HG03575 (cell line): ENCODE measurements around the gene PIK3CG.
"Not testable (repeated sequence)": the region's sequence is repeated elsewhere in the genome, so short reads cannot be mapped to it uniquely, and the experiment has no call there.

ENCODE experiments used
- ATAC-seq: cut with Tn5 transposase; IDR thresholded peaks from one replicate; pipeline ENCODE4 v1.9.1; 2021; ENCODE audit not compliant: unreplicated experiment, insufficient number of reproducible peaks, low FRiP score; ENCODE audit errors: extremely low read depth

PIK3CG gene

GRCh38 chr7:106865130-106866041 is at the start of gene PIK3CG:
TSS of gene PIK3CG (plus strand) at chr7:106865282. CDS start at chr7:106867562, 2,280 bp downstream.
- peak; percentile 37 for ATAC-seq

DNA sequence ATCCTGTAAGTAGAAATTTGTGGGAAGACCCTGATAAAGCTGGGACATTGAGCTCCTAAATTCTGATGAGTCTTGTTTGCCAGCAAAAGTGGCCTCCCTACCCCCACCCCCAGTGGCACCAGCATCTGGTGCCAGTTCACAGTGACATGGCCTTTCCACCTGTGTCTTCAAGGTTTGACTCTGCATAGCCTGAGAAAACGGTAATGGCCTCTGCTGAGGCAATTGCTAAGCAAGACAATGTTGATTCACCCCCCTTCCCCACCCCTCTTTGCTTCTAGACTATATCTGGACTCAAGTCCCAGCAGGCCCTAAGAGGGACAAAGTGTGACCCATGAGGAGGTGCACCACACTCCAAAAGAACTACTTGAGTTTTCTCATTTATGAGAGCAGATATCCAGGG is 48.0 kb upstream of the PIK3CG start:
- ATAC-seq, result no peak

GRCh38 chr7:106818736-106819135 is 46.3 kb upstream of the PIK3CG start:
- no peak for ATAC-seq

- no peak for ATAC-seq
Measured at GRCh38 chr7:106819546-106819945, 45.5 kb upstream of the PIK3CG start.

DNA sequence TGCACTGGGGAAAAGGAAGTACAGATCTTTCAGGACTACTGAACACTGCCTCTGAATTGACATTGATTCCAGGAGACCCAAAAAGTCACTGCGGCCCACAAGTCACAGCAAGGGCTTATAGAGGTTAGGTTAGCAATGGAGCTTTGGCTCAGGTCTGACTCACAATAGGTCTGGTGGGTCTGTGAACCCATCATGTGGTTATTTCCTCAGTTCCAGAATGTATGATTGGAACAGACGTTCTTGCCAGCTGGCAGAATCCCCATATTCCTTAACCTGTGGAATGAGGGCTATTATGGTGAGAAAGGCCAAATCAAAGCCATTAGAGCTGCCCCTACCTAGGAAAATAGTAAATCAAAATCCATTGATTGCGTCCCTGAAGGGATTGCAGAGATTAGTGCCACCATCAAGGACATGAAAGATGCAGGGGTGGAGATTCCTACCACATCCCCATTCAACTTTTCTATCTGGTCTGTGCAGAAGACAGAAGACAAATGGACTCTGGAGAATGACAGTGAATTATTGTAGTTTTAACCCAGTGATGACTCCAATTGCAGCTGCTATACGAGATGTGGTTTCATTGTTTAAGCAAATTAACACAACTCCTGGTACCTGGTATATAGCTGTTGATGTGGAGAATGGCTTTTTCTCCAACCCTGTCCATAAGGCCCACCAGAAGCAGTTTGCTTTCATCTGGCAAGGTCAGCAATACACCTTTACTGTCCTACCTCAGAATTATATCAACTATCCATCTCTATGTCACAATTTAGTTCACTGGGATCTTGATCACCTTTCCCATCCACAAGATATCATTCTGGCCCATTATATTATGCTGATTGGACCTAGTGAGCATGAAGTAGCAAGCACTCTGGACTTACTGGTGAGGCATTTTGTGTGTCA is 44.5 kb upstream of the PIK3CG start:
- ATAC-seq, result no peak

DNA sequence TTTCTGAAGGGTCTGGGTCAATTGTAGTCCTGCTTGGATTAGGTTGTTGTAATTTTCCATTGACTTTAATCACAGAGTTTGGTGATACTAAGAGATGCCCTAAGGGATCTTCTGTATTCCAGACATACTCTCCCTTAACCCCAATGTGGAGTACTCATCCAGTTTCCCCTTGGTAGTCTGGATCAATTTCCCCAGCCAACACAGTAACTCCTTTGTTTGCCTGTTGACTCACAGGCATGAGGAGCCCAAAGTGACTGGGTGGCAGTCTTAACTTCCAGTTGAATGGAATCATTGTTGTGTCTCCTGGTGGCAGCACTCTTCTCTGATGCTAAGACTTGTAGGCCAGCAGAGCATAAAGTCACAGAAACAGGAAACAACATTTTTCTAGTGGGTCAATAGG is 41.5 kb upstream of the PIK3CG start:
- no peak for ATAC-seq

- no peak for ATAC-seq
Measured at GRCh38 chr7:106824458-106824857, 40.6 kb upstream of the PIK3CG start.

GRCh38 chr7:106827626-106828025 is 37.5 kb upstream of the PIK3CG start:
- ATAC-seq, result no peak

DNA sequence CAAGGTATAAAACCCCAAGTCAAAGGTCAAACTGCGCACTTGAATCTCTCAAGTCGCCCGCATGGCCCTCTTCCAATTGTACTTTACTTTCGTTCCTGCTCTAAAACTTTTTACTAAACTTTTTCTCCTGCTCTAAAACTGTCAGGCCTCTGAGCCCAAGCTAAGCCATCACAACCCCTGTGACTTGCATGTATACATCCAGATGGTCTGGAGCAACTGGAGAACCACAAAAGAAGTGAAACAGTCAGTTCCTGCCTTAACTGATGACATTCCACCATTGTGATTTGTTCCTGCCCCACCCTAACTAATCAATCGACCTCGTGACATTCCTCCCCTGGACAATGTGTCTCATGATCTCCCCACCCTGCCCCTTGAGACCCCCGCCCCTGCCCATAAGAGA is 35.6 kb upstream of the PIK3CG start:
- ATAC-seq, result no peak

DNA sequence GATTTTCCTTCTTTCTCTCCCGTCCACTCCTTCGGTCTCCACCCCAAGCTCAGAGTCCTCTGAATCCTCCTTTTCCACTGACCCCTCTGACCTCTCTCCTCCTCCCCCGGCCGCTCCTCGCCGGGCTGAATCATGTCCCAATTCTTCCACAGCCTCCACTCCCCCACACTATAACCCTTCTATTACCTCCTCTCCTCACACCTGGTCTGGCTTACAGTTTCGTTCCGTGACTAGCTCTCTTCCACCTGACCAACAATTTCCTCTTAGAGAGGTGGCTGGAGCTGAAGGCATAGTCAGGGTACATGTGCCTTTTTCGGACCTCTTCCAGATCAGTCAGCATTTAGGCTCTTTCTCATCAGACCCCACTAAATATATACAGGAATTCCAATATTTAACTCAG is 34.2 kb upstream of the PIK3CG start:
- not testable (repeated sequence) for ATAC-seq

DNA sequence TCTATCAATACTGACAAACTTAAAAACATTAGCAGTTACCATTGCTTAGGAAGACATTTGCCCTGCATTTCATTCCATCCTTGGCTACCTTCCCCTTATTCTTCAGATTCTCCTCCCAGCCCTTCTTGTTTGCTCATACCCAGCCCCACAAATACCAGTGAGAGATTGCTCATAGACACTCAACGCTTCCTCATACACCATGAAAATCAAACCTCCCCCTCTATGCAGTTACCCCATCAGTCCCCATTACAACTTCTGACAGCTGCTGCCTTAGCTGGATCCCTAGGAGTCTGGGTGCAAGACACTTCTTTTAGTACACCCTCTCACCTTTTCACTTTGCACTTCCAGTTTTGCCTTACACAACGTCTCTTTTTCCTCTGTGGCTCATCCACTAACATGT is 28.3 kb upstream of the PIK3CG start:
- ATAC-seq, result no peak

DNA sequence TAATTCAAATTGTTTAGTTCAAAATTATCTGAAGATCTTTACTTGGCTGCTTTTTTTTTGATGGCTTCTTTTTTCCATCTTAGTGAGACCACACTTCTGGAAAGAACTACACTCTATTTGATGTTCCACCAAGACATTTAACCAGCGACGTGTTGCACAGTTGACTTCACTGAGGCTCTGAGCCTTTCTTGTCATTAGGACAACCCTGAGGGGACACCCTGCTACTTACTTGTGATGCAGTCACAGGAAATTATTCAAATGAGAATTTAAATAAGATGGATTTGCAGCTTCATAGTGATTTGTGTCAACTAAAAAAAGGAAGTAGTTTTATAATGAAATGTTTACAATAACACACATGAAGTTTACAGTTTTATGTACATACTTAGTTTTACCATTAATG is 25.6 kb upstream of the PIK3CG start:
- no peak for ATAC-seq

DNA sequence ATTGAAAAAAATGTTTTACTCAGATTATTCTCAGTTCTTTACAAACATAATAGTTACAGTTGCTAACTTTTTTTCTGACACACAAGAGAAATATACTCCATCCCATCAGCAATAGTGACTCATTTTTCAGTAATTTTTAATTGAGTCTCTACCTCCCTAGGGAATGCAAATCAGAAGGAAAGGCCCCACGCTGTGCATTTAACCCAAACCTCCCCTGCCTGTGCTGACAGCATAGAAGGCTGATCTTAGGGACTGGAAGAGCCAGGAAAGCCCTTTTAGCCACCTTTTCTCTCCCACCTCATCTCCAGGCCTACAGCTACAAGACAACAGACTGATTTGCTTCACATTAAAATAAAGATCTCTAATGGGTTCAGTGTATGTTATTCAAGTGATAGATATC is 24.7 kb upstream of the PIK3CG start:
- no peak for ATAC-seq

GRCh38 chr7:106841896-106842390 is 23.1 kb upstream of the PIK3CG start:
- no peak for ATAC-seq

DNA sequence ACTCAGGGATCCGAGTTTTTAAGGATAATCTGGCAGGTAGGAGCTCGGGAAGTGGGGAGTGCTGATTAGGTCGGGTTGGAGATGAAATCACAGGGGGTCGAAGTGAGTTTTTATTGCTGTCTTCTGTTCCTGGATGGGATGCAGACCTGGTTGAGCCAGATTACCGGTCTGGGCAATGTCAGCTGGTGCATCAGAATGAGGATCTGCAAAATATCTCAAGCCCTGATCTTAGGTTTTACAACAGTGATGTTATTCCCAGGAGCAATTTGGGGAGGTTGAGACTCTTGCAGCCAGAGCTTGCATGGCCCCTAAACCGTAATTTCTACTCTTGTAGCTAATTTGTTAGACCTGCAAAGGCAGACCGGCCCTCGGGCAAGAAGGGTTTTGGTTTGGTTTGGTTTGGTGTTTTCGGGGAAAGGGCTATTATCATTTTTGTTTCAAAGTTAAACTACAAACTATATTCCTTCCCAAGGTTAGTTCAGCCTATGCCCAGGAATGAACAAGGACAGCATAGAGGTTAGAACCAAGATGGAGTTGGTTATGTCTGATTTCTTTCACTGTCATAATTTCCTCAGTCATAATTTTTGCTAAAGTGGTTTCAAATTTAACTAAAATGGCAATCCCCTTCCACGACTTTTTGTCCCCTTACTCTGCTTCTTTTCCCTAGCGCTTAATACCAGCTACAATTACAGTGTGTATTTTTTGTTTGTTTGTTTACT is 20.6 kb upstream of the PIK3CG start:
- no peak for ATAC-seq

DNA sequence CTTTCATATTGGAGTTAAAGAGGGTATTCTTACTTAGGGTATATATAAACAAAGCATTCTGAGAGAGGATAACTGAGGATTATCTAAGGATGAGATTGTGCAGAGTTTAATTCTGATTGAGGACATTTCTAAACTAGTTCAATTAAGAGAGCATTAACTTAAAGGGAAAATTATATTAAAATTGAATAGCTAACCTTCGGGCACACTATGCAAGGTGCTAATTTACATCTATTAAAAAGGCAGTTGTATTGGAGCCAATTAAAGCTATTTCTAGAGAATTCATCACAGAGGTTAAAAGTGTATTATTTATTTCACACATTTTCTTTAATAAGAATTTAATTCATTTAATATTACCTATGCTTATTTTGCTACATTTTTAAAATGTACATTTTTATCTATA is 17.0 kb upstream of the PIK3CG start:
- ATAC-seq, result no peak

DNA sequence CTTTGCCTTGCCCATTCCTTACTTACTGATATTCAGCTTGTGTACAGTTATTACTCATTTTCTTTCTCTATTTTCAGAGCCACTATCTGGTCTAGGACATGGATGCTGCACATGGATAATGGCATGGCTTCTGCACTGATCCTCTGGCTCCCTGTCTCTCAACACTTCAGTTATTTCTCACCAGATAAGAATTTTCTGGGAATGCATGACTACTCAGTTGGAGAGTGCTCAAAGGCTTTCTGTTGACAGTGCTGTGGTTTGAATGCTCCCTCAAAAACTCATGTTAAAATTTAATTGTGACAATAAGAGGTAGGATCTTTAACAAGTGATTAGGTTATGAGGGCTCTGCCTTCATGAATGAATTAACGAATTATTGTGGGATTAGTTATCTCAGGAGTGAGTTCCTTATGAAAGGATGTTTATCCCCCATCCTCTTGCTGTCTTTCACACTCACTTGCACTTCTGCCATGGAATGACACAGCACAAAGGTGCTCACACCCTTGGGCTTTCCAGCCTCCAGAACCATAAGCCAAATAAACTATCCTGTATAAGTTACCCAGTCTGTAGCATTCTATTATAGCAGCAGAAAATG is 16.1 kb upstream of the PIK3CG start:
- ATAC-seq, result no peak

DNA sequence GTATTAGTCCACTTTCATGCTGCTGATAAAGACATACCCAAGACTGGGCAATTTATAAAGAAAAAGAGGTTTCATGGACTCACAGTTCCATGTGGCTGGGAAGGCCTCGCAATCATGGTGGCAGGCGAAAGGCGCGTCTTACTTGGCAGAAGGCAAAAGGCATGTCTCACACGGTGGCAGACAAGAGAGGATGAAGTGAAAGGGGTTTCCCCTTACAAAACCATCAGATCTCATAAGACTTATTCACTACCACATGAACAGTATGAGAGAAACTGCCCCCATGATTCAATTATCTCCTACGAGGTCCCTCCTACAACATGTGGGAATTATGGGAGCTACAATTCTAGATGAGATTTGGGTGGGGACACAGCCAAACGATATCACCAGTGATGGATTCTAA is 13.4 kb upstream of the PIK3CG start:
- not testable (repeated sequence) for ATAC-seq
